HuH-7 (cell line): Measurements from ENCODE around the gene POU2F2.
"Not testable (repeated sequence)": the region's sequence is repeated elsewhere in the genome, so short reads cannot be mapped to it uniquely, and the experiment has no call there.

Source experiments
- DNase-seq: peaks from one replicate; pipeline ENCODE4 v3.0.0; 2011; ENCODE audit warnings: low spot score

The POU2F2 gene

GRCh38 chr19:42059196-42059595 is 73.0 kb downstream of the POU2F2 start:
- no peak for DNase-seq

- no peak for DNase-seq
Observed at GRCh38 chr19:42057846-42058245, 74.4 kb downstream of the POU2F2 start.

- DNase-seq: no peak
Observed at GRCh38 chr19:42054205-42054604, 78.0 kb downstream of the POU2F2 start.

DNA sequence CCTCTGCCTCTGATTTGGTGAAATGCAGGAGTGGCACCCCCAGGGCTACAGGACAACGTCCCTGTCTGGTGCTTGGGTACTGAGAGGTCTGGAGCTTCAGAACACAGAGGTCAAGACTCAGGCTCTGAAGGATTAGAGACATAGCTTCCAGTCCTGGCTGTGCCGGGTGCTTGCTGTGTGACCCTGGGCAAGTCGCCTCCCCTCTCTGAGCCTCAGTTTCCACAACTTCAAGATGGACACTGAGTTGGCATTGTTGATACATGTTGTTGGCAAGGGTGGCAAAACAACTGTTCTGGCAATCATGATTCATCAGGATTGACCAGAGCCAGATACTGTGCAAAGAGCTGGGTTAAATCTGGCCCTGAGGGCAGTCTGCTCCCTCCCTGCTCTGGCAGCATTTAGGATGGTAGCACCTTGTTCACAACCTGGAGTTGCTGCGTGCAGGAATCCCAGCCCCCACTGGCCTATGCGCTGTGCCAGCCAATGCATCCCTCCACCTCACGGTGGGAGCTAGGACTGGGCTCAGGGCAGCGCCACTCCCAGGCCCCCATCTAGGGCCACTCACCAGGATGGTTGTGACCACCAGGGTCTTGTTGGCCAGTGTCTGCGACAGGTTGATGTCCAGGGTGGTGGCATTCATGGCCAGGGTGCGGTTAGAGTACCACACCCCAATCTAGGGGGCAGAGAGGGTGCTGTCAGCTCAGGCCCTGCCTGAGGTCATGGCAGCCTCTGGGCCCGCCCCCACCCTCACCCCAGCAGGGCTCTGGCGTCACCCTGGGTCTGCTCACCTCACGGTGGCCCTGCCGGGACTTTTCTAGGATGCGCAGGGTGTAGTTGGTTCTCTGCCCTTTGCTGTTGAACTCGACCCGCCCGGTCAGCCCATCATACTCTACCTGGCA is 79.0 kb downstream of the POU2F2 start:
- DNase-seq: no peak

DNA sequence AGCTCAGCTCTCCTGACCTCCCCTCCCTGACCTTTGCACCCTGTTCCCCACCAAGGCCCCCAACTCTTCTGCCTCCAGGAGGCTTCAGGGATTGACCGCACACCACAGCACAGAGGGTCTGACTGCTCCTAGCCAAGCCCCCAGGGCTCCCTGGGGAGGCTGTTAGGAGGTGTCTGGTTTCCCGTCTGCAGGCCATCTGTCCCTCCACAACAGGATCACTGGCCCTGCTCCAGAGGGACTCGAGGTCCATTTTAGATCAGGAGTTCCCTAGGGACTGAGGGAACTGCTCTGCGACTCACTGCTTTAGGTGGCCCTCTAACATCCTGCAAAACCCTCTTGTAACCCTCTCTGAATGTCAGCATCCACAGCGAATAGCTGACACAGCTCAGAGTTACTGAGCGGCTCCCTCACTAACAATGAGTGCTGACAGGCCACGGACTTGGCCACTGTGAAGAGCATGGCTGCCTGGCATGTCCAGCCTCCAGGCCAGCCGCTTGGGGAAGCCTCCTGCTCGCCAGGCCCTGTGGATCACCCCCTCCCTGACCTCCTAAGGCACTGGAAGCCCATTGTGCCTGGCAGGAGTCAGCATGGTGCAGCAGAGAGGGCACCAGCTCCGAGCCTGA is 79.9 kb downstream of the POU2F2 start:
- DNase-seq: no peak

DNA sequence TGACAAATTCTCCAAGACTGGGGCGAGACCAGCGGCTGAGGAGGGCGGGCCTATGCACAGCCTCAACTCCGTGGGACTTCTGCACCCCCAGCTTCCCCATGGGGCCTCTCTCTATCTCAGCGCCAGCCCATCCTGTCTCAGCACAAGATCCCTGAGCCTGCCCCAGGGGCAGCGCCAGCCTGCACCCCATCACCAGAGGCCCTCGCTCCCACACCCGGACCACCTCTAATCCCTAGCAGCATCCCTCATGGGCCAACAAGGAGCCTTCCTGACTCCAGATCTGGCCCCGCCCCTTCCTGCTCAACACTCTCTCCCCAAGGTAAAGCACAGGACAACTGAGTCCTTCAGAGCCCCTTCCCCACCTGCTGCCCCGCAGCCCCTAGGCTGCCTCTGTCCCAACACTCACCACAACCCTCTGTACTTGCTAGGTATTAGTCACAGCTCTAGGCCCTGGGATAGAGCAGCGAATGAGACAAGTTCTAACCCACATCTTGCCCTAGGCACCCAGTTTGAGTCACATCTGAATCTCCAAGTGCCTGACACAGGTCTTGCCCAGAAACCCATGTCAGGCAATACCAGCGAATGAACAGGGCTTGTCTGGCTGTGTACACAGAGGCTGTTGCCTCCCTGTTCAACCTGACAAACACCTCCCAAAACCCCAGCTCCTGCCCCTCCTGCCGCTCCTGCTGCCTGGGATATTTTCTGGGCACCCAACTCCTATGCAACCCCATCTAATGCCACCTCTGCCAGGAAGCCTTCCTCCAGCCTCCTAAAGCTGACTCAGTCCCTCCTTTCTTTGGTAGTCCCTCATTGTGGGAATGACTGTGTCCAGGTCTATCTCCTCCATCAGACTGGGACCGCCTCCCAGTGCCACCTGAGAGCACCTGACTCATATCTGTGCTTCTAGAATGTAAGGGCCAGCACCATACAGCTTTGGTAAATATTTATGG is 80.8 kb downstream of the POU2F2 start:
- no peak for DNase-seq

- DNase-seq: peak; percentile 53
Observed at GRCh38 chr19:42048992-42049391, 83.3 kb downstream of the POU2F2 start.

GRCh38 chr19:42045575-42045974 is 86.7 kb downstream of the POU2F2 start:
- DNase-seq: no peak

DNA sequence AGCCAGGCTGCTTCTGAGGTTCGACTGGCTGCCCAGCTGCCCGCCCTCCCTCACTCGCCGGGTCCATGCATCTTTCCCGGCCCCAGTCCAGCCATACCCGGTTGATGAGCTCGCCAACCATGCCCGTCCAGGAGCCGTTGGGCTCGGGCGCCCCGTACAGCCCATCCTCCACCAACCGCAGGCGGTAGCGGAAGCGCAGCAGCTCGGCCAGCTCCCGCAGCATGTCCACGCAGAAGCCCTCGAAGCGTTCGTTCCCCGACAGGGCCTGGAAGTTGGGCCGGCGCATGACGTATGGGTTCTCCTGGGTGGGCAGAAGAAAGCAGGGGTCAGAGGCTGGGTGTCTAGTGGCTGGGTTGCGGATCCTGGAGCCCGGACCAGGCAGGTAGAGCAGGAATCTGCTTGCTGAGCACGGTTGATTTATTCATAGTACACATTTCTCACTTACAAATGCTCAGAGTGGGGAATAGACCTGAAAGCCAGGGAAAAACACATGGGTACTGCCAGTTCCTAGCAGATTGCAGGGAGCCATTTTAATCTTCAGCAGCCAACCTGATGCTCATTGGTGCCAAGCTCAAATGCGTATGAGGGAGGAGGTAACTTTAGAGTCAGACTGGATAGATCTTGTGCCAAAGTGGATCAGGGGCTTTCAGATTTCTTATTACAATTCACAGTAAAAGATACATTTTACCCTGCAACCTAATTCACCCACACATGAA is 89.6 kb downstream of the POU2F2 start:
- no peak for DNase-seq

GRCh38 chr19:42040491-42040890 is 91.8 kb downstream of the POU2F2 start:
- not testable (repeated sequence) for DNase-seq

GRCh38 chr19:42040031-42040430 is 92.2 kb downstream of the POU2F2 start:
- DNase-seq: no peak

- no peak for DNase-seq
Observed at GRCh38 chr19:42038666-42039065, 93.6 kb downstream of the POU2F2 start.

DNA sequence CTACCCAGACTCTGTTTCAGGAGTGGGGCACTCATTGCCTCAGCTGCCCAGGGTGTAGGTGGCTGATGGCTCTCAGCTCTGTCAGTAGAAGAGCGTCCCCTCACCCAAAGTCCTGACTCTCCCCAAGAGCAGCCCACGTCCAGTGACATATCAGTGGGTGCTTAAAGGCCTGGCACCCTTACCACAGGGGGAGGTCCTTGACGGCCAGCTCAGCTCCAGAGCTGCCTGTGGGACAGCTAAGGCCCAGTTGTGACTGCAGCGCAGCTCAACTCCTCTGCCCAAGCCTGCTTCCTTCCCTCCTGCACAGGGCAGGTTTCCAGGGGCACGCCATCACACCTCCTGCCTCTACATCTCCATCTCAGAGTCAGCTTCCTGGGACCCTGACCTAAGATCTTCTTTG is 94.6 kb downstream of the POU2F2 start:
- no peak for DNase-seq
